HepG2 (cell line): ENCODE results near the gene ELL3. TPM values are rescaled to one million over a fixed set of nuclear protein-coding genes. Genes with fewer than 3 reads are reported as not detected.

ENCODE experiments used
- AGO2 ChIP-seq: fragments of 200-400 bp; formaldehyde crosslinking; optimal IDR thresholded peaks from 2 replicates; pipeline ENCODE3; 2017; ENCODE audit warnings: mild to moderate bottlenecking, low read depth, low read length, moderate library complexity
- DMAP1 ChIP-seq: IDR thresholded peaks from 2 replicates; pipeline ENCODE4 v1.6.1; 2016
- DZIP1 ChIP-seq: sonication (generic); formaldehyde crosslinking; IDR thresholded peaks from 2 replicates; pipeline ENCODE4 v1.5.0; 2020; ENCODE audit warnings: mild to moderate bottlenecking, missing genetic modification reagents
- ERF ChIP-seq: IDR thresholded peaks from 2 replicates; pipeline ENCODE4 v1.6.1; 2018; ENCODE audit warnings: missing biosample characterization, missing genetic modification reagents
- HOMEZ ChIP-seq: IDR thresholded peaks from 2 replicates; pipeline ENCODE4 v1.6.1; 2016; ENCODE audit warnings: low read depth
- KDM4B ChIP-seq: sonication (generic); formaldehyde crosslinking; IDR thresholded peaks from 2 replicates; pipeline ENCODE4 v1.4.0; 2020; ENCODE audit warnings: missing genetic modification reagents
- MLLT10 ChIP-seq: sonication (generic); formaldehyde crosslinking; IDR thresholded peaks from 2 replicates; pipeline ENCODE4 v1.4.0; 2020; ENCODE audit warnings: missing genetic modification reagents
- POLR2A ChIP-seq, 2 experiments: IDR thresholded peaks; 2 replicates each; pipeline ENCODE4 v1.6.1; 2011; ENCODE audit warnings: low read depth in 2 of 2, low read length in 2 of 2, mild to moderate bottlenecking in 1 of 2, moderate library complexity in 1 of 2; ENCODE audit not compliant: insufficient read depth in 1 of 2
- RBM22 ChIP-seq: fragments of 200-400 bp; formaldehyde crosslinking; optimal IDR thresholded peaks from 2 replicates; pipeline ENCODE3; 2017; ENCODE audit warnings: mild to moderate bottlenecking, low read length, moderate library complexity
- REPIN1 ChIP-seq: sonication (generic); formaldehyde crosslinking; IDR thresholded peaks from 2 replicates; pipeline ENCODE4 v1.8.0; 2022; ENCODE audit warnings: missing genetic modification reagents, low read depth, mild to moderate bottlenecking, borderline replicate concordance
- STAG1 ChIP-seq: sonication (generic); formaldehyde crosslinking; IDR thresholded peaks from 2 replicates; pipeline ENCODE4 v1.4.0; 2020; ENCODE audit warnings: missing genetic modification reagents
- ZMYM3 ChIP-seq: sonication (generic); formaldehyde crosslinking; IDR thresholded peaks from 2 replicates; pipeline ENCODE4 v1.5.1; 2020; ENCODE audit warnings: mild to moderate bottlenecking, missing genetic modification reagents
- ZNF333 ChIP-seq: sonication (generic); formaldehyde crosslinking; IDR thresholded peaks from 2 replicates; pipeline ENCODE4 v1.4.0; 2020; ENCODE audit warnings: mild to moderate bottlenecking, missing genetic modification reagents, borderline replicate concordance
- ZNF660 ChIP-seq: sonication (generic); formaldehyde crosslinking; IDR thresholded peaks from 2 replicates; pipeline ENCODE4 v1.5.1; 2020; ENCODE audit warnings: mild to moderate bottlenecking, low read depth, missing genetic modification reagents, borderline replicate concordance
- ZNF775 ChIP-seq: sonication (generic); formaldehyde crosslinking; IDR thresholded peaks from 2 replicates; pipeline ENCODE4 v1.4.0; 2020; ENCODE audit warnings: missing genetic modification reagents, mild to moderate bottlenecking, moderate library complexity, borderline replicate concordance
- ZNF83 ChIP-seq: sonication (generic); formaldehyde crosslinking; IDR thresholded peaks from 2 replicates; pipeline ENCODE4 v1.4.0; 2020; ENCODE audit warnings: missing genetic modification reagents, mild to moderate bottlenecking, borderline replicate concordance
- polyA plus RNA-seq, 8 experiments: library from polyadenylated mRNA; depleted of rRNA in 3 of 8; stranded (reverse) in 7 of 8; unstranded in 1 of 8; fragments of >200 nt; fragmentation: Illumina TruSeq in 4 of 8; extraction: Trizol in 4 of 8; gene quantifications; 2 replicates each; pipeline versions ENCODE4 v1.2.1 to v1.2.3, GENCODE V29; 2011 to 2016; ENCODE audit warnings: low read depth in 4 of 8, missing spikeins in 1 of 8, mixed read lengths in 1 of 8; ENCODE audit not compliant: insufficient read depth in 1 of 8
- total RNA-seq, 5 experiments: library from RNA; depleted of rRNA; stranded (reverse); fragments of >200 nt; fragmentation: Illumina TruSeq; extraction: Trizol; gene quantifications; 2 replicates each; pipeline ENCODE4 v1.2.3, GENCODE V29; 2016; ENCODE audit warnings: low read depth in 1 of 5
- TF ChIP-seq, protein P1 (sequence below): sonication (generic); formaldehyde crosslinking; IDR thresholded peaks from 2 replicates; pipeline ENCODE4 v1.4.0; 2020; ENCODE audit warnings: missing genetic modification reagents, borderline replicate concordance
- TF ChIP-seq, protein P2 (sequence below): sonication (generic); formaldehyde crosslinking; IDR thresholded peaks from 2 replicates; pipeline ENCODE4 v1.5.1; 2020; ENCODE audit warnings: missing genetic modification reagents, mild to moderate bottlenecking, borderline replicate concordance
- TF ChIP-seq, protein P3 (sequence below): sonication (generic); formaldehyde crosslinking; IDR thresholded peaks from 2 replicates; pipeline ENCODE4 v1.4.0; 2020; ENCODE audit warnings: missing genetic modification reagents

ELL3 gene
- total and polyA plus RNA-seq, 2 of the 13 experiments (the other 11 are each of a cell fraction or from before 2014, with no cell fraction given): 6.1 to 8.8 TPM

DNA sequence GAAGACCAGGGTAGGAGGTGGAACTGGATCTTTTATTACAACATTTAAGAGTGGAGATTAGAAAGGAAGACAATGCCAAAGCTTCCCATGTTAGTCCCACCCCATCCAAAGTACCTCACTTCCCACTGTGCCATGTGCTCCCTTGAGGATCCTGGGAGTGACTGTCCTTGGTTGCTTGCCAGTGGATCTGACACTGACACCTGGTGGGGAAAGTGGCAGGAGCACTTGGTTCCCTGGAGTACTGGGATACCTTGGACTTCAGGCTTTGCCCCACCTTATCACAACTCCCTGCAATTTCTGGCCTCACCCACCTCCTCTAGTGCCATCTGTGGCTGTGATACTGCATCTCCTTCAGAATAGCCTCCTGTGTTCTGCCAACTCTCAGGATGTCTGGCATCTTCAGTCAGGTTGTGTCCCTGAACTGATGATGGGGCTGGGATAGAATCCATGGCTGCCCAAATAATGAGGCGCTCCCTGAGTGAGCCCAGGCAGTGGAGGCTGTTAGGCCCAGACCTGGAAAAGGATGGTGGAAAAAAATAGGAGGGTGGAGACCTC lies 1.3 kb downstream of the ELL3 start (continued):
- TF ChIP-seq HOMEZ (0 out of 2 replicates have a peak, but pooled peaks have one; percentile 18), RBM22 (no peak), REPIN1 (peak; percentile 23; the same call in 1 of the 2 replicates), ZMYM3 (CRISPR knock-in tag) (no peak), ZNF660 (CRISPR knock-in tag) (no peak), DZIP1 (no peak), DMAP1 (CRISPR knock-in tag) (peak; percentile 76), ERF (CRISPR knock-in tag) (no peak), MLLT10 (CRISPR knock-in tag) (no peak), POLR2A (IDR thresholded peaks at IDR 0.05; ENCODE audit: insufficient read depth in 1 of 2, low read depth in 2 of 2, low read length in 2 of 2) (peak; percentile 39 to 41; a peak in 1 of 4 replicates), ZNF775 (CRISPR knock-in tag) (no peak), AGO2 (no peak), ZNF83 (CRISPR knock-in tag) (no peak), ZNF333 (CRISPR knock-in tag) (0 out of 2 replicates have a peak, but pooled peaks have one; percentile 48), KDM4B (CRISPR knock-in tag) (no peak), STAG1 (CRISPR knock-in tag) (peak; percentile 48)
- TF ChIP-seq, protein P1, sequence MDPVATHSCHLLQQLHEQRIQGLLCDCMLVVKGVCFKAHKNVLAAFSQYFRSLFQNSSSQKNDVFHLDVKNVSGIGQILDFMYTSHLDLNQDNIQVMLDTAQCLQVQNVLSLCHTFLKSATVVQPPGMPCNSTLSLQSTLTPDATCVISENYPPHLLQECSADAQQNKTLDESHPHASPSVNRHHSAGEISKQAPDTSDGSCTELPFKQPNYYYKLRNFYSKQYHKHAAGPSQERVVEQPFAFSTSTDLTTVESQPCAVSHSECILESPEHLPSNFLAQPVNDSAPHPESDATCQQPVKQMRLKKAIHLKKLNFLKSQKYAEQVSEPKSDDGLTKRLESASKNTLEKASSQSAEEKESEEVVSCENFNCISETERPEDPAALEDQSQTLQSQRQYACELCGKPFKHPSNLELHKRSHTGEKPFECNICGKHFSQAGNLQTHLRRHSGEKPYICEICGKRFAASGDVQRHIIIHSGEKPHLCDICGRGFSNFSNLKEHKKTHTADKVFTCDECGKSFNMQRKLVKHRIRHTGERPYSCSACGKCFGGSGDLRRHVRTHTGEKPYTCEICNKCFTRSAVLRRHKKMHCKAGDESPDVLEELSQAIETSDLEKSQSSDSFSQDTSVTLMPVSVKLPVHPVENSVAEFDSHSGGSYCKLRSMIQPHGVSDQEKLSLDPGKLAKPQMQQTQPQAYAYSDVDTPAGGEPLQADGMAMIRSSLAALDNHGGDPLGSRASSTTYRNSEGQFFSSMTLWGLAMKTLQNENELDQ: no peak
- TF ChIP-seq, protein P2, sequence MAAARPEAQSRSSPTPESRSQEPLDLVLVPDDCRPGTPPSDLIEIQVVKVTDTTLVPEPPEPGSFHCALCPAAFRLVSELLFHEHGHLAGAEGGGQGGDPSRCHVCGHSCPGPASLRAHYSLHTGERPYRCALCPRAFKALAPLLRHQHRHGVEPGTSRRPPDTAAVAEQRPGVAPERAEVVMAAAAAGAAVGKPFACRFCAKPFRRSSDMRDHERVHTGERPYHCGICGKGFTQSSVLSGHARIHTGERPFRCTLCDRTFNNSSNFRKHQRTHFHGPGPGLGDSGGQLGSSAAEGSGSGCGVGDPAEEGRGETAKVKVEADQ (CRISPR knock-in tag): no peak
- TF ChIP-seq, protein P3, sequence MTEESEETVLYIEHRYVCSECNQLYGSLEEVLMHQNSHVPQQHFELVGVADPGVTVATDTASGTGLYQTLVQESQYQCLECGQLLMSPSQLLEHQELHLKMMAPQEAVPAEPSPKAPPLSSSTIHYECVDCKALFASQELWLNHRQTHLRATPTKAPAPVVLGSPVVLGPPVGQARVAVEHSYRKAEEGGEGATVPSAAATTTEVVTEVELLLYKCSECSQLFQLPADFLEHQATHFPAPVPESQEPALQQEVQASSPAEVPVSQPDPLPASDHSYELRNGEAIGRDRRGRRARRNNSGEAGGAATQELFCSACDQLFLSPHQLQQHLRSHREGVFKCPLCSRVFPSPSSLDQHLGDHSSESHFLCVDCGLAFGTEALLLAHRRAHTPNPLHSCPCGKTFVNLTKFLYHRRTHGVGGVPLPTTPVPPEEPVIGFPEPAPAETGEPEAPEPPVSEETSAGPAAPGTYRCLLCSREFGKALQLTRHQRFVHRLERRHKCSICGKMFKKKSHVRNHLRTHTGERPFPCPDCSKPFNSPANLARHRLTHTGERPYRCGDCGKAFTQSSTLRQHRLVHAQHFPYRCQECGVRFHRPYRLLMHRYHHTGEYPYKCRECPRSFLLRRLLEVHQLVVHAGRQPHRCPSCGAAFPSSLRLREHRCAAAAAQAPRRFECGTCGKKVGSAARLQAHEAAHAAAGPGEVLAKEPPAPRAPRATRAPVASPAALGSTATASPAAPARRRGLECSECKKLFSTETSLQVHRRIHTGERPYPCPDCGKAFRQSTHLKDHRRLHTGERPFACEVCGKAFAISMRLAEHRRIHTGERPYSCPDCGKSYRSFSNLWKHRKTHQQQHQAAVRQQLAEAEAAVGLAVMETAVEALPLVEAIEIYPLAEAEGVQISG (CRISPR knock-in tag): peak; percentile 62
